Activated T-cell treated with anti-CD3 and anti-CD28 coated beads for 4 hours (primary cell): ENCODE measurements around the gene PPP2R2C.

Source experiments
- DNase-seq: peaks from one replicate; pipeline ENCODE4 v3.0.0-alpha.2; 2020

PPP2R2C gene

DNA sequence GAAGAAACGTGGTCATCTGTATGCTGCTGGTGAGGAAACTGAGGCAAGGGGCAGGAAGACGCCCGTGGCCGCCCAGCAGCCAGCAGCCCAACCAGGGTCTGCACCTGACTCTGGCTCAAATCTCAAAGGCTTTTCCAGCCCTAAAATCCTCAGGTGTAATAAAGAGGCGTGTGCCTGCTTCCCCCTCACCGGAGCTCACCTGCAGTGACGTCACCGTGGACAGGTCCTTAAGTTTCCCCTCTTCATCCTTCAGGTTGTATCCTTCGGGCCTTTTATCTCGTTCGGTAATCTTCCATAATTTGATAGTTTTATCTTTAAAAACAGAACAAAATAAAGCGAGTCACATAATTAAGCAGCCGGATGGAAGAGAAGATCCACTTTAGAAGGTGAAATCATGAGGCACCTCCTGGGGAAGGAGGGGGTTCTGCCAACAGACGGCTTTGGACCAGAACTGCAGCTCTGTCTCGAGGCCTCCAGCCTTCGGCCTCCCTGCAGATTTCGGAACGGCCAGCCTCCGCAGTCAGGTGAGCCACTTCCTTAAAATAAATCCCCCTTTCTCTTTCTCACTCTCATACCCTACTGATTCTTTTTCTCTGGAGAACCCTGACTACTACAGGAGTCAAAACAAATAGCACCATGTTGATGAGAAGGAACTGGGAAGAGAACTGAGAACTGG, 96.7 kb downstream of the PPP2R2C start:
- DNase-seq: no peak

DNA sequence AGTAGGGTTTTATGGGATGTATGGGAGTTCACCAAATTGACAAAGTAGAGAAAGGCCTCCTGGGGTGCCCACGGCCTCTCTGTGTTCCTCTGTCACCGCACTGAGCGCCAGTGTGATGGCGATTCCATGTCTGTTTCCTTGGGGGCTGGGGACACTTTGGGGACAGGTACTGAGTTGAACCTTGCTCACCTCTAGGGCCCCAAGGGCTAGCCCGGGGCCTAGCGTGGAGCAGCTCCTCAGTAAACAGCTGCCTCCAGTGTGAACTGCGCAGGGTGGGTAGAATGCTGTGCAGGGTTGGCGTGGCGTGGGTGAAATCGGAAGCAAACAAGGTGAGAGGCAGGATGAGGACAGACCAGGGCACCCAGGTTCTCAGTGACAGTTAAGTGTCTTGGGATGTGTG, 97.8 kb downstream of the PPP2R2C start:
- no peak for DNase-seq

DNA sequence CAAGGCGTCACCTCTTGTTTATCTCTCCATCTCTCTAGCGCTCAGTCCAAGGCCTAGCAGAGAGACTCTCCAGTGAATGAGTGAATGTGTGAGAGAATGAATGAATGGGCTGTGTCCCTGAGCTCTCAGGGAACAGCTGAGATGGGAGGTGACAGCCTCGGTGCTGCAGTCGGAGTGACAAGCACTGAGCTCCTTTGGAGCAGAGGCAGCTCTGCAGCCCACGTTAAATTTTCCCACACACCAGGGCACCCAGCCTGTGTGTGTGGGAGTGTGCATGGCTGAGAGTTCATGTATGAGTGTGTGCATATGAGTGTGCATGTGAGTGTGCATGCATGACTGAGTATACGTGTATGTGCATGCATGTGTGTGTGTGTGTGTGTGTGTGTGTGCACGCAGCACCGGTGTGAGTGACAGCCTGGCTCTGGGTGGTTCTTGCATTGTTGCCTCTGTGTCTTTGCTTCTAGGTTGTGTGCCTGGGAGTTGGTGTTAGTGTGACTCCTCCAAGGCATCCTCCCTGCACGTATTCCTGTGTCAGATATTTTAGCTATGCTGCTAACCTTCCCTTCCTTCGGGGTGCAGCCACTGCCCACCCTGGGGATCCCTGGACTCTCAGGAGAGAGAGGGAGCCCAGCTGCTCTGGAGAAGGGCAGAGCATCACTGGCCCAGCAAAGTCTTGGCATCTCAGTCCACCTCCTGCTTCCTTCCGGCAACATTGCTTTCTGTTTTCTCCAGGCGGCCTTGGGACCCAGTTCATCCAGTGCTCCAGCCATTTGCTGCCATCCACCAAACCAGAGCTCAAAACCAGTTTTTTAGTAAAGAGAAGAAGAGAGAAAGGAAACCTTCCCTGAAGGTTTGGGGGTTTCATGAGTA, 98.6 kb downstream of the PPP2R2C start:
- DNase-seq: no peak

DNA sequence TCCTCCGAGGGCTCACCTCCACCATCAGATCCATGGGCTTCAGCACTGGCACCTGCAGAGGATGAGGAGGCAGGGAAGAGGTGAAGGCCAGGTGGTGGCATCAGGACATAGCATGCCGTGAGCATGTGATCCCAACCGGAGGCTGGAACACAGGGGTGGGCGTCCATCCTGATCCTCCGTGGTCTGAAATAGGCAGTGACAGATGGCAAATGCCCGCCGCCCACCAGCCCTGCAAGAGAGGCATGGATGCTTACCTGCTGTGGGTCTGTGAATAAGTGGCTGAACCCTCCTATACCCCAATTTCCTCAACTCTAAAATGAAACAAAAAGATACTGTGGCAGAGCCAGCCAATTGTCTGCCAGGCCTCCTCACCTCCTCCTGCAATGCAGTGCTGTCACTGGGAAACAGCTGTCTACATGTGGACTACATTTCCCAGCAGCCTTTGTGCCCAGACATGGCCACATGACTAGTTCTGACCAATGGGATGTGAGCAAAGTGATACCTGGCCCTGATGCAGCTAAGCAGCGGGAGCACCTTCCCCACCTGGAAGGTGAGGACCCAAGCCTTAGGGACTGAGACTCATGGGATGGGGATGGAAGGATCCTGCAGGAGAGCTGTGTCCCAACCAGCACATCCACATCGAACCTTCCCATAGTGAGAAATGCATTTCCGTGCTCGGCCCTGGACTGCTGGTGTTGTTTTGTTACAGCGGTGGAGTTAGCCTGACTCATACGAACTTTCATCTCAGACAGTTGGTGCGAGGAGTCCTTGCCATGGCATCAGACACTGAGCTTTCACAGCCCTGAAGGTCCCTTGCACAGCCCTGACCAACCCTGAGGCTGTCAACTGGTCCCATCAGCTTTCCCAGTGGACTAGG, 99.5 kb downstream of the PPP2R2C start:
- DNase-seq: no peak

- no peak for DNase-seq
Observed at GRCh38 chr4:6371812-6372211, 100.6 kb downstream of the PPP2R2C start.

GRCh38 chr4:6371271-6371670, 101.1 kb downstream of the PPP2R2C start:
- no peak for DNase-seq

DNA sequence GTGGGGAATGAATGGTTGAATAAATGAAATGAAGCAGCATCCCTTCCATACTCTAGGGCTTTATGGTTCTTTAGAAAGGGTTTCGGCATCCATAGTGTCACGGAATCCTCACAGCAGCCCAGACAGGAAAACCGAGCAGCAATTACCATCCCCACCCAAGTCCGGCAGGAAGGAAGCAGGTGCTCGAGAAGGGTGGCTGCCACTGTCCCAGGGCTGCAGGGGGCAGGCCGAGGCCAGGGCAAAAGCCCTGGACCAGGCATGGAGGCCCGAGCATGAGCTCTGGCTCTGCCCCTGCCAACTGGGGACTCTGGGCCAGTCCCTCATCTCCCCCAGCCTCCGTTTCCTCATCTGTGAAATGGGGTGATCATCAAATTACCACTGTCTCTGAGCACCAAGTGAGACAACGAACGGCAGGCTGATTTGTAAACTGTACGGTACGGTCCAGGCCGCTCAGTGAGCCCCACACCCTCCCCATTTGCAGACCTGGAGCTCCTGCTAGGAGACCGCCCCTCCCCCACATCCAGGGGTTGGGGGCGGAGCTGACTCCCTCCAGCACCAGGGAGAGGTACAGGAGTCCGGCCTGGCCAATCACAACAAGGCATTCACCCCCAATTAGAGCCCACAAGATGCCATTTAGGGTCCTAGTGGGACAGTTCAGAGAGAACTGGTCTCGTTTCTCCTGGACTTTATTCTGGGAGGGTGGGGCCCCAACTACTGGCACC, 102.3 kb downstream of the PPP2R2C start:
- no peak for DNase-seq

GRCh38 chr4:6369511-6369910, 102.9 kb downstream of the PPP2R2C start:
- DNase-seq: no peak

- no peak for DNase-seq
Observed at GRCh38 chr4:6369035-6369434, 103.4 kb downstream of the PPP2R2C start.

- no peak for DNase-seq
Observed at GRCh38 chr4:6368601-6369000, 103.8 kb downstream of the PPP2R2C start.

DNA sequence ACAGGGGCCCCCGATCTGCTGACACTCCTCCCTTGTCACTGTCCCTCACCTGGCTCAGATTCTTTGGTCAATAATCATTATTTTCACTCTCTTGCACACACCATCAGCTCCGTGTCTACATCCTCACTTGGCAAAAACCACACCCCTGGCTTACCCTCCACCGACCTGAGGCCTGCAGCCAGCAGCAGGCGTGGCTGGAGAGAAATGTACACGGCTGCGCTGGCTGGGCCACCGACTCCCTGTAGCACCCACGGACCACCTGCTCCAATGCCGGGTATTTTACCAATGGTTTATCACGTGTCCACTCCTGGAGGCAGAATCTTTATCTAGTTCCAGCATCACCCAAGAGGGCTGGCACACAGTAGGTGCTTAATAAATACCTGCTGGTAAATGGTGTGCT, 104.3 kb downstream of the PPP2R2C start:
- no peak for DNase-seq

DNA sequence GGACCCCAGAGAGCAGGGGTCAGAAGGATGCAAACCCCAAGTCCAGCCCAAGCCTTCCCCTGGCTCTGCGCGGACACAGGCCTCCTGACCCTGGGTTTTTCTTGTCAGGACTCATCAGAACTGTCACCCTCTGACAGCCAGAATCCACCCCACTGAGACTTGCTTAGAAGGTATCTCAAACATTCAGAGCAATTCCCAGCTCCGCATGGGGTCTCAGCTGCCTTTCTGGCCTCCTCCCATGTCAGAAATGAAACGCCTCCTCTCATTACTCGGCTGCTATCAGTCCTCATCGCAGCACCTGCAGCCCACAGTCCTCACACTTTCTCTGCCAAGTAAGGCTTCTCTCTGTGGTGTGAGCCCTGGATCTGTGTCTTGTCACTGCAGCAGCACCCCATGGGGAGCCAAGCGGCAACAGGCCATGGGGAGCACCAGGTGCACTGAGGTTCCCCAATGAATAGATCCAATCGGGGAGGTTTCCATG, 105.0 kb downstream of the PPP2R2C start:
- DNase-seq: no peak

DNA sequence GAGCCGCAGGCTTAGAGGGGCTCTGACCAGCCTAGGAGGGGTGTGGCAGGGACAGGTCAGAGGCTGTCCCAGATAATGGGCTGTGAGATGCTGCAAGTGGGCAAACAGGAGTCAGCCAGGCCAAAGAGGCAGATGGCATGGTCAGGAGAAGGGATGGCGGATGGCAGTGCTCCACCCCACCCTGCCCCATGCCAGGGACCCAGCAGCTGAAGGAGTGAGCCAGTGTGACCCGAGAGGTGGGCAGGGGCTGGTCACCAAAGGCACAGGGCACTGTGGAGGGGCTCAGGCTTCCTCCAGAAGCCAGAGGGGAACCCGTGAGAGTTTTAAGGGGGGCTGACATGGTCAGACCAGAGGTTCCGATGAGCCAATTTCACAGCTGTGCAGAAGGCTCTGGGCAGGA, 105.8 kb downstream of the PPP2R2C start:
- DNase-seq: no peak

- no peak for DNase-seq
Observed at GRCh38 chr4:6365545-6366086, 106.8 kb downstream of the PPP2R2C start.

DNA sequence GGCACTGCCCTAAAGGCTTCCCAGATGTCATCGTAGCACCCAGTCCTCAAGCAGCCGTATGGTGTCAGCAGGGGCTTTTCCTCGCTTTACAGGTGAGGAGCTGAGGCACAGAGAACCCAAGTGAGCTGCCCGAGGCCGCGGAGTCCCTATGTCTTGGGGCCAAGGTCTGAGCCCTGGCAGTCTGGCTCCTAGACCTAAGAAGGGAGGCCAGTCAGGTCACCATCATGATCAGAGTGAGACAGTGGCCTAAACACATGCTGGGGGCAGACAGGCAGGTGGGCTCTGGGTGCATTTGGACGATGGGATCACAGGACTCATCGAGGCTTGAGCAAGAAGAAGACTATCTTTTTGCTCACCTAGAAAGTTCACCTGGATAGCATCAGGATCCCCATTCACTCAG, 107.8 kb downstream of the PPP2R2C start:
- DNase-seq: no peak

GRCh38 chr4:6364146-6364545, 108.3 kb downstream of the PPP2R2C start:
- DNase-seq: no peak

DNA sequence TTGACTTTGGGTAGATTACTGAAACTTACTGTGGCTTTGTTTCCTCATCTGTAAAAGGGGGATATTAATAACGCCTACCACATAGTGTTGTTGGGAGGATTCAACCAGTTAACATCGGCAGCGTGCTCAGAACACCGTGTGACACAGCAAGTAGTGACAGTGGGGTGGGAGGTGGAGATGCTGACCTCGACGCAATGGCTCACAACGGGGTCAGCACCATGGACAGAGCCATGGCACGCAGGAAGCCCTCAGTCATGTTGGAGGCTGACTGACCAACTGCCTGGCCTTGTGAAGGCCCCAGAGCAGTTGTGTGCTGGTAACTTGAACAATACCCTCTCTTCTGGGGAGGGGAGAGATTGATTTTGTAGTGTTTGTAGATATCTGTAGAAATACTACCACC, 109.5 kb downstream of the PPP2R2C start:
- no peak for DNase-seq

- DNase-seq: no peak
Observed at GRCh38 chr4:6362243-6362885, 110.0 kb downstream of the PPP2R2C start.

GRCh38 chr4:6361076-6361784, 111.2 kb downstream of the PPP2R2C start:
- no peak for DNase-seq

DNA sequence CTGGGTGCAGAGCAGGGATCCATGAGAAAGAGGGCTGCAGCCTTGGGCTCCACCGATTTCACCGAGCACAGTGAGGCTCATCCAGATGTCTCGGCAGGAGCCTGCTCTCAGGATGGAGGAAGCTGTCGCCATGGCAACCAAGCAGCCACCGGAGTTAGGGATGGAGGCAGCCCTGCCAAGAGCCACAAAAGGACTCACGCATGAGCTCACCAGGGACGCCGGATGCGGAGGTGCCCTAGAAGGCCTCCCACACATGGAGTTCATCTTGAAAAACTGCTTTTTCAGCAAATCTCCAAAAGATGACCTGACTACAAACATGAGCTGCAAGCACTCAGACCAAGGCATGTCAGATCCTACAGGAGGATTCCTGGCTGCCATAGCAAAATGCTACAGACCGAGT, 112.0 kb downstream of the PPP2R2C start:
- DNase-seq: no peak
